GM10847 (cell line): ENCODE results near the gene ABCB11.

Experiments
- POLR2A ChIP-seq: IDR thresholded peaks from 2 replicates; pipeline ENCODE4 v1.6.1; 2011; ENCODE audit not compliant: insufficient read length; ENCODE audit errors: extremely low read depth

ABCB11 gene

GRCh38 chr2:168969865-168970264, 61.3 kb downstream of the ABCB11 start:
- no peak for TF ChIP-seq POLR2A

GRCh38 chr2:168968342-168968741, 62.8 kb downstream of the ABCB11 start:
- TF ChIP-seq POLR2A: no peak

DNA sequence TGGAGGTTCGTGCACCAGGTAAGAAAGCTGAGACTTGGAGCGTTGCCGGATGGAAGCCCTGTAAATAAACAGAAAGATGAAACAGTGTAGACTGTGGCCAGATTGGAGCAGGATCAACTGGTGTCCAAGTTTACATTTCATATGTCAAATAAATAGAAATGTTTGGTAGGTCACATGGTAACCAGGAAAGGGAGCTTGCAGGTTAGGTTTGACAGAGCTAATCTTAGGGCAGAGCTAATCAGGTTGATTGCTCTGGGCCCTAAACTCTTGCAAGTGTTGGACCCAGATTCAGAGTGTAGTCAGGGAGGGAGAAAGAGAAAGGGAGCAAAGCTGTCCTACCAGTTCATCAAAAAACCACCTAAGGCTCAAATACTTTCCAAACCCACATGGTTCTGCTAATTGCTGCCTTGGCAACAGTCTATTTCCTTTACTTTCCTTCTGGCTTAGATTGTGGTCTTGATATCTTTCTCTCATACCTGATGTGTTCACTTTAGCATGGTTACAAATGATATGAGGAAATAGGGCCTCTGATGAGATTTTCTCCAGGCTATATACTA, 66.8 kb downstream of the ABCB11 start:
- no peak for TF ChIP-seq POLR2A

GRCh38 chr2:168962636-168963035, 68.5 kb downstream of the ABCB11 start:
- TF ChIP-seq POLR2A: no peak

- TF ChIP-seq POLR2A: no peak
Observed at GRCh38 chr2:168961450-168962229, 69.5 kb downstream of the ABCB11 start.

- TF ChIP-seq POLR2A: no peak
Observed at GRCh38 chr2:168956392-168956791, 74.7 kb downstream of the ABCB11 start.

DNA sequence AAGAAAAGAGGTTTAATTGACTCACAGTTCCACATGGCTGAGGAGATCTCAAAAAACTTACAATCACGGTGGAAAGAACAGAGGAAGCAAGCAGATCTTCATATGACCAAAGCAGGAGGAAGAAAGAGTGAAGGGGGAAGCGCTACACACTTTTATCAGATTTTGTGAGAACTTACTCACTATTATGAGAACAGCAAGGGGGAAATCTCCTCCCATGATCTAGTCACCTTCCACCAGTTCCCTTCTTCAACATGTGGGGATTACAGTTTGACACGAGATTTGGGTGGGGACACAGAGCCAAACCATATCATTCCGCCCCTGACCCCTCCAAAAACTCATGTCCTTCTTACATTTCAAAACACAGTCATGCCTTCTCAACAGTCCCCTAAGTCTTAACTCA, 75.8 kb downstream of the ABCB11 start:
- TF ChIP-seq POLR2A: no peak

GRCh38 chr2:168954256-168954655, 76.9 kb downstream of the ABCB11 start:
- TF ChIP-seq POLR2A: no peak

GRCh38 chr2:168952424-168952823, 78.7 kb downstream of the ABCB11 start:
- no peak for TF ChIP-seq POLR2A

DNA sequence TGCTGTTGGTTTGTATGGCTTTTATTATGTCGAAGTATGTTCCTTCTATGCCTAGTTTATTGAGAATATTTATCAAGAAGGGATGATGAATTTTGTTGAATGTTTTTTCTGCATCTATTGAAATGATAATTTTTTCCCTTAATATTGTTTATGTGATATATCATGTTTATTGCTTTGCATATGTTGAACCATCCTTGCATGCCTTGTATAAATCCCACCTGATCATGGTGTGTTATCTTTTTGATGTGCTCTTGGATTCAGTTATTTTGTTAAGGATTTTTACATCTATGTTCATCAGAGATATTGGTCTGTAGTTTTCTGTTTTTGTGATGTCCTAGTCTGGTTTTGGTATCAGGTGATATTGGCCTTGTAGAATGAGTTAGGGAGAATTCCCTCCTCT, 79.3 kb downstream of the ABCB11 start:
- TF ChIP-seq POLR2A: no peak

- TF ChIP-seq POLR2A: no peak
Observed at GRCh38 chr2:168949324-168949723, 81.8 kb downstream of the ABCB11 start.

DNA sequence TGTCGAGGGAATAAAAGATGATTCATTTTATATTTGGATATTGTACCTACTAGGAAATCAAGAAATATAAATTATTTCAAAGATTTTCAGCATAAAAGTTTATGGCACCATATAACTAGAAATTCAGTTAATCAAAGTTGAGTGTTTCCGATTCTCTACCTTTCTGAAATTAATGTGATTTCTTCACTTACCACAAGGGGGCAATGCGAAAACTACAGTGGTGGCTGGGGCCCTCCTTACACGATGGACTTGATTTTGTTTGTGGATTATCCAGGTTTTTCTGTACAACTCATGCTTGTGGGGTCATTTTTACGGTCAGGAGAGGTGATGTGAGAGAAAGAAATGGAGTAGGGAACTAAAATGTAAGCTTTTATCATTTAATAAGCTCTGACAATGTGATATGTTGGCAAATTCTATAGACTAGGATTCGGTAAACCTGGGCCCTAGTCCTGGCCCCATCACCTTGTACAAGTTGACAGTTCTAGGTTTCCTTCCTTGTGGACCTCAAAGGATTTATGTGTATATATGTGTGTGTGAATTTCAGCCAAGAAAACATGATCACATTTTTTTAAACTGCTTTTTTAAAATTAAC, 82.4 kb downstream of the ABCB11 start:
- TF ChIP-seq POLR2A: no peak

DNA sequence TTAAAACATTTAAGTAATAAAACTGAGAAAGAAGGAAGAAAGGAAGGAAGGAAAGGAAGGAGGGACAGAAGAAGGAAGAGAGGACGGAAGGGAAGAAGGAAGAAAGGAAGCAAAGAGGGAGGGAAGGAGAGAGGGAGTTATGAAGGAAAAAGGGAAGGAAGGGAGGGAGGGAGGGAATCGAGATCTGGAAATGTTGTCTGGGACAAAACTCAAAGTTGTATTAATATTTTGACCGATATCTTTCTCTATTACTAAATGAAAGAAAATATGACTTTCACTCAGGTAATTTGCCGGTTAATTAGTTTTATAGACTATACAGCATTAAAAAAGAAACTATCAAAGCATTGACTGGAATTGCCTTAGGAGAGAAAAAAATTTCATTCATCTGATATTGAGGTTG, 85.6 kb downstream of the ABCB11 start:
- TF ChIP-seq POLR2A: no peak

- TF ChIP-seq POLR2A: no peak
Observed at GRCh38 chr2:168944065-168944464, 87.1 kb downstream of the ABCB11 start.

DNA sequence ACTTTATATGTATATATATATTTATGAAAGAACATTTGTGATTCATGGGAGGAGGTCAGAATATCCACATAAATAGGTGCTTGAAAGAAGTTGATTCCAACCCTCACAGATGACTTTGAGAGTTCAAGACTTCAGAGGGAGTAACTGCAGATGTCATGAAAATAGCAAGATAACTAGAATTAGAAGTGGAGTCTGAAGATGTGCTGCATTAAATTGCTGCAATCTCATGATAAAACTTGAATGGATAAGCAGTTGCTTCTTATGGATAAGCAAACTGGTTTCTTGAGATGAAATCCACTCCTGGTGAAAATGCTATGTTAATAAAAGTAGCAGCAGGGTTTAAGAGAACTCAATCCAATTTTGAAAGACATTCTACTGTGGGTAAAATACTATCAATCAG, 89.8 kb downstream of the ABCB11 start:
- TF ChIP-seq POLR2A: no peak

DNA sequence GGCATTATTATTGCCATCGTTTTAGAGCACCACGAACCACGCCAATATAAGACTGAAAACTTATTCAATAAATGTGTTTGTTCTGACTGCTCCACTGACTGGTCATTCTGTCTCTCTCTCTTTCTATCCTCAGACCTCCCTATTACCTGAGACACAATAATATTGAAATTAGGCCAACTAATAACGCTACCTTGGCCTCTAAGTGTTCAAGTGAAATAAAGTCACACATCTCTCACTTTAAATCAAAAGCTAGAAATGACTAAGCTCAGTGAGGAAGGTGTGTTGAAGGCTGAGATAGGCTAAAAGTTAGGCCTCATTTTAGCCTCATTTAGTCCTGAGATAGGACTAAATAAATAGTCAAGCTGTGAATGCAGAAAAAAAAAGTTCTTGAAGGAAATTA, 91.2 kb downstream of the ABCB11 start:
- TF ChIP-seq POLR2A: no peak
